GM21619 (cell line): ENCODE results near the gene DNAJC7.
A peak's percentile ranks its signal among the peaks of the same experiment; 100 is the strongest.

Experiments used
- ATAC-seq: cut with Tn5 transposase; IDR thresholded peaks from one replicate; pipeline ENCODE4 v1.9.1; 2021; ENCODE audit not compliant: unreplicated experiment

The DNAJC7 gene

DNA sequence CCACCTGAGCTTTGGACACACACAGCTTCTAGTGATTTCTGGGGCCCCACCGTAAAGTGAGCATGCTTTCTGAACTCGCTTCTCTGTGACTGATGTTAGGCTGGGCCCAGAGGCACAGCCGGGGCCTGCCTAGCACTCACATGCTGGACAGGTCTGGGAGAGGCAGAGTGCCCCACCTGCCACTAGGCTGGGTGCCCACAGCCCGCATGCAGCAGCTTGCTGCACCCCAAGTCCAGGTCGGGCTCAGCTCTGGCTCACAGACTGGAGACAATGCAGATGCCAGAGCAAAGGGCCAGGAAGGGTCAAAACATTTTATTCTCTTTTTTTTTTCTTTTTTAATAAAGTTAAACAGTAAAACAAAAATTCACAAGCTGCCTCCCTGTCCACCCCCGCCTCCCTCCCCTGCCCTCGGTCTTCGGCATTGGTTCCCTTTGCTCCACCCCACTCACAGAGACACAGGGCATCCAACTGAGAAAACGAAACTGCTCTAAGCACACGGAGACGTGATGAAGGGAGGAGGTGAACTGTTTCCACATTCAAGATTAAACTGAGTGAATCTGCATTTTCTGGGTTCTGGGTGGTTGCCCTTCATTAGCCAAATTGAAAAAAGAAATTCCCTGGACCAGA, 41.0 kb downstream of the DNAJC7 start:
- ATAC-seq: no peak

GRCh38 chr17:41975099-41976083, 41.8 kb downstream of the DNAJC7 start:
- no peak for ATAC-seq

- no peak for ATAC-seq
Observed at GRCh38 chr17:41974658-41975057, 42.6 kb downstream of the DNAJC7 start.

- ATAC-seq: no peak
Observed at GRCh38 chr17:41974031-41974430, 43.2 kb downstream of the DNAJC7 start.

DNA sequence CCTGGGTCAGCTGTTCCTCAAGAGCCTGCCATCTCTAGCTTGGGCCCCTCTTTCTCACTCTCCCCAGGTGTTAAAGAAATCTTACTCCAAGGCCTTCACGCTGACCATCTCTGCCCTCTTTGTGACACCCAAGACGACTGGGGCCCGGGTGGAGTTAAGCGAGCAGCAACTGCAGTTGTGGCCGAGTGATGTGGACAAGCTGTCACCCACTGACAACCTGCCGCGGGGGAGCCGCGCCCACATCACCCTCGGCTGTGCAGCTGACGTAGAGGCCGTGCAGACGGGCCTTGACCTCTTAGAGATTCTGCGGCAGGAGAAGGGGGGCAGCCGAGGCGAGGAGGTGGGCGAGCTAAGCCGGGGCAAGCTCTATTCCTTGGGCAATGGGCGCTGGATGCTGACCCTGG, 43.8 kb downstream of the DNAJC7 start:
- no peak for ATAC-seq

DNA sequence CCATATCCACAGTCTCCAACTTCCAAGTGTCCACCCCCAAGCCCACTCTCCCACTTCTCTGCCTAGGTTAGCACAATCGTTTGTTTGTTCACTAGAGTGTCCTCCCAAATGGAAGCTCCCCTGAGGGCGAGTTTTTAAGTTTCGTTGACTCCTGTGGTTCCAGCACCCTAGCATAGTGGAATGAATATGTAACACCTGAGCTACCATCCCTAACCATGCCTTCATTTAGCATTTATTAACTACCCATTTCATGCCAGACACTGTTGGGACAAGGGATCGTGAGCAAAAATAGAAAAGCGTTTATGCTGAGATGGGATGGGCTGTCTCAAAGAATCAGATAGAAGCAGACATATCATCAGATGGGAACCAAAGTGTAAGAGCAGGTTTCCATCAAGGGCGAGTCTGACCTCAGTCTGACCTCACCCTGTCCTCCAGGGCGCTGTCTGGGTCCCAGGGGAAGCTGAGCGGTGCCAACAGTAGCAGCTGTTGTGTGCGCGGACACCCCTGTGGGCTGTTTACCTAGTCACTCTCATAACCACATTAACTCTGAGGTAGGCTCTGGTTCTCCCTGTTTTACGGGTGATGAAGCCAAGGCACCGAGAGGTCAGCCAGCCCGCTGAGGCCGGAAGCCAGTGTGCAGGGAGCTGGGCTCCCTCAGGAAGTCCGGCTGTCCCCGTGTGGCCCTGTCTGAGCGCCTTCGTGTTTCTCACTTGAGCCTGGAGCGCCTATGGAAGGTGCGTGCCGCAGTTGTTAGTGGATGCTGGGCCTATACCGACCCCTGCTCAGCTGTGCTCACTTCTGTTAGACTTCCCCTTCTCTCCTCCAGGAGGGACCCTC, 44.5 kb downstream of the DNAJC7 start:
- ATAC-seq: peak; percentile 43

- no peak for ATAC-seq
Observed at GRCh38 chr17:41971721-41972523, 45.3 kb downstream of the DNAJC7 start.

DNA sequence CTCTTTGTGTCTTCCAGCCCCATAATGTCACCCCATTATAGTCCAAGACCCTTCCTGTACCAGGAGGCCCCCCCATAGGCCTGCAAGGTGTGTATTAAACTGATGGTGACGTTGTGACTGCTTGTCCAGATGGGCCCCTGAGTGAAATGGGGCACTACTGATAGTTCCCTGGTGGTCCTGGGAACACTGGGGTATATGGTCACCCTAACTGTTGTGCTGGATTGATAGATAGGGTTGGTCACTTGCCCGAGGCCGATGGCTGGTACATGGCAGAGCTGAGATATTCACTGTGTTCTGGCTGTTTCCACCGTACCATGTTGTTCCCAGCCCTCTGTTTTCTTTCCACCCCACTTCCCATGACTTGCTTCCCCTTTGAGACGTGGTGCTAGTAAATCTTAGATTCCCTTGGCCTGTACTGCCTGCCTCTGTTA, 46.3 kb downstream of the DNAJC7 start:
- ATAC-seq: no peak

GRCh38 chr17:41968676-41969075, 48.6 kb downstream of the DNAJC7 start:
- no peak for ATAC-seq

- no peak for ATAC-seq
Observed at GRCh38 chr17:41967921-41968578, 49.2 kb downstream of the DNAJC7 start.

GRCh38 chr17:41967141-41967920, 49.9 kb downstream of the DNAJC7 start:
- peak; percentile 9 for ATAC-seq

DNA sequence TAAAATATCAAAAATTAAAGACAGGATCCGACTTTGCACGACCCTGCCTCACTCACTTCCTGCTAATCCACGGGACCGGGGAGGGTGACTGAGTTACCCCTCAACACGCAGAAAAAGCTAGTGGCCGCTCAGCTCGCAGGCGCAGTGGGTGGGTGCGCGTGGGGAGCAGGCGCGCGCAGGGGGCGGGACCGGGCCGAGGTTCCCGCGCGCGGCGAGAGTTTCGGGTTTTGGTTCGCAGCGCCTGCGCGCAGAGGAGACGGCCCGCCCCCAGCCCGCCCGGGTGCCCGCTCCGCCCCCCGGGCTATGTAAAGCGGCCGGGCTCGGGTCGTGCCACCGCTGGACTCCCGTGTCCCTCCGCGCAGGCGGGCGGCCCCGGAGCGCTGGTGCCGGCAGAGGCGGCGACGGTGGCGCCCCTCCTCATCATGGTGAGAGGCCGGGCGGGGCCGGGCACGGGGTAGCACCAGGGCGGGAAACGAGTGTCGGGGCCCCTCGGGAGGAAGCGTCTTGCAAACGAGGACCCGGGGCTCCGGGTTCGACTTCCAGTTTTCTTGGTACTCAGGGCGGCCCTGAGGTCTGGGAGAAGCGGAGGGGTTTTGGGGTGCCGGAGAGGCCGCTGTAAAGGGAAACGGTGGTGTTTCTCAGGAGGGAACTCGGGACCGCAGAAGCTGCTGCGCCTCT, 50.6 kb downstream of the DNAJC7 start, which contains the start of gene CNP:
Gene CNP, plus strand, starts transcription at position 333 of the 678 bp plus-strand sequence. Its CDS starts 90 bp downstream, at position 423.
- peak; percentile 46 for ATAC-seq

DNA sequence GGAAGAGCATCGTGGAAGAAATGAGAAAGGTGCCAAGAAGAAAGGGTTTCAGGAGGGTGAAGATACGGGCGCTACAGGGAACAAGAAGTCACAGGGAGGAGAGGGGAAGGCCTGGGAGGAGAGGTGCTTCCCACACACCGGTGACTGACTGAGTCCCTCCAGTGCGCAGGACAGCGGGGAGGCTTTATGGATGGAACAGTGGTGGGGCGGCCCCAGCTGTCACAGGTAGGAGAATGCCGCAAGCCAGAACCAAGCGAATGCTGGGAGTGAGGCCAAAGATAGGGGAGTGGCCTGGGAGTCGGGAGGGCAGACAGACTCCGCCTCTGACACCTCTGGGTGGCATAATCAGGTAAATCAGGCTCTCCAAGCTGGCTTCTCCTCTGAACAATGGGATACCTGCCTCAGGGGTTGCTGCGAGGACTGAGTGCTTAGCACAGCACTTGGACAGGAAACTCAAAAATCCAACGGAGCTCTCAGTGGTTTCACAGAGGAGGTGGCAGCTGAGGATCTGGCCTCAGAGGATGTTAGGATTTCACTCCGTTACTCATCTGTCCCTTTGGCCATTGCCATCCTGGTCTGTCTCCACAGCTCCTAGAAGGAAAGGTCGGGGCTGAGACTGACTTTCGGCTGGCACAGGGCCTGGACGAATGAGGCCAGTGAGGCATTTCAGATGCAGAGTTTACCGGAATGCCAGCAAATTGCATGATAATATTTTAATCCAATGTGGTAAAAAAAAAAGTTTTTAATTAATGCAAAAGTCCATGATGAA, 51.4 kb downstream of the DNAJC7 start:
- peak; percentile 47 for ATAC-seq

- no peak for ATAC-seq
Observed at GRCh38 chr17:41962768-41963434, 54.3 kb downstream of the DNAJC7 start.

- ATAC-seq: no peak
Observed at GRCh38 chr17:41962111-41962510, 55.1 kb downstream of the DNAJC7 start.

DNA sequence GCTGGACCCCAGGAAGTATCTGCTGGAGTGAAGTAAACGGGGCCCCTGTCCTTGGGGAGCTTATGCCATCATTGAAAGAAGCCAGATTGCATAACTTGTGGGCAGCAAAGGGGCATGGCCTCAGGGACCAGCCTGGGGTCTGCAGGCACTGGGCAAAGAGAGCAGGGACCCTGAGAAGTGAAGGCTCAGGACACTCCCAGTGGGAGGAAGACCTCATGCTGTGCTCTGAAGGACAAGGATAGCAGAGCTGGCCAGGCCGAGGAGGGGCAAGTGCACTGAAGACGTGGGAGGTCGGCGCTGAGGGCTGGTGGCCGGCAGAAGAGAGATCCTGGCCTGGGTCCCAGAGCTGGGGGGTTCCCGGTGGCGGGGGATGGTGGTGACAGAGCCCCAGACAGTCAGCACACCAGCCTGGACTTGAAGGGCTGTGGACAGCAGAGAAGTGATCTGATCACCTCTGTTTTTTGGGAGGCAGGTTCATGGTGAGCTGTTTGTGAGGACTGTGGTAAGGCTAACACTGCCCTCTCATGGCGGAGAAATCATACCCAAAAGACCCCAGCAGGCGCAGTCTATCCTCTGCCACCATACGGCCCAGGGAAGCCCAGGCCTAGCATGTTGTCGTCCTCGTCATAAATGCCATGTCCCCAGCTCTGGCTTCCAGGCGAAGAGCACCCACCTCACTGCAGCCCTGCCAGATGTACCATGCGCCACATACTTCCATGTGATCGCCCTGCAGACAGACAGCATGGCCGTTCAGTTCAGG, 57.7 kb downstream of the DNAJC7 start:
- no peak for ATAC-seq

DNA sequence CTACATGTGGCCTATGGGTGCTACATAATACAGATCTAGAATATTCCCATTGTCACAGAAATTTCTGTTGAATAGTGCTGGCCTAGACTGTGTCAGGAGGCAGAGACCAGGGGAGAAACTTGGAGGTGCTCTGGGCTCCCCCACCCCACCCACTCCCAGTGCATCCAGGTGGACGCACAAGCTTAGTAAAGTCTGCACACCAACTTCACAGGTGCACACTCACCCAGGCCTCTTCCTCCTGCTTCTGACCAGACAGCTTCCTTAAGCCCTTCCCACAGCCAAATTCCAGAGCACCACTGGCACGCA, 58.3 kb downstream of the DNAJC7 start:
- ATAC-seq: no peak
